B cell (primary cell): Measurements from ENCODE around the gene SLC23A2. TPM values are rescaled to one million over a fixed set of nuclear protein-coding genes. Genes with fewer than 3 reads are reported as not detected.

Experiments used
- ATAC-seq: fragments of 200-7000 bp; cut with Tn5 transposase; one replicate; pipeline ENCODE4 v1.10.0; 2021; ENCODE audit warnings: low read depth, mild to moderate bottlenecking, moderate number of reproducible peaks, moderate library complexity
- CTCF ChIA-PET: fragments of 350-600 bp; sonication (Branson Sonifier 250); formaldehyde crosslinking; loops from one replicate; lab custom pipeline; 2021; ENCODE audit warnings: antibody characterized with exemption, inconsistent platforms; lab: Charles Lee
- POLR2A ChIA-PET: fragments of 350-600 bp; sonication (Branson Sonifier 250); formaldehyde crosslinking; loops from one replicate; lab custom pipeline; 2021; ENCODE audit warnings: antibody characterized with exemption; lab: Charles Lee
- DNase-seq: peaks from one replicate; pipeline ENCODE4 v3.0.0; 2013
- H2AFZ ChIP-seq: 2 replicates; pipeline ENCODE4 v1.6.1; 2012; ENCODE audit warnings: mild to moderate bottlenecking, low read depth, low read length; ENCODE audit not compliant: insufficient read depth, poor library complexity, severe bottlenecking
- H3K27ac ChIP-seq, 2 donors: 1 replicate in 1 of 2; 2 replicates in 1 of 2; pipeline ENCODE4 v1.5.1; 2012 to 2013; ENCODE audit warnings: low read length in 2 of 2, mild to moderate bottlenecking in 2 of 2, moderate library complexity in 1 of 2
- H3K27me3 ChIP-seq, 4 experiments: fragments of 200-600 bp in 1 of 4; sonication (generic) in 1 of 4; replicated peaks in 1 of 4; 1 replicate in 2 of 4; 2 replicates in 2 of 4; pipeline versions ENCODE4 v1.6.1 to v1.7.0; 2013 to 2016; ENCODE audit warnings: low read length in 3 of 4, mild to moderate bottlenecking in 2 of 4, mixed read lengths in 1 of 4, moderate library complexity in 1 of 4; ENCODE audit not compliant: insufficient read depth in 4 of 4, control insufficient read depth in 3 of 4; ENCODE audit errors: control extremely low read depth in 1 of 4
- H3K36me3 ChIP-seq, 2 experiments: replicated peaks in 1 of 2; 1 replicate in 1 of 2; 2 replicates in 1 of 2; pipeline versions ENCODE4 v1.6.1 to v1.7.1; 2013; ENCODE audit warnings: low read length in 1 of 2; ENCODE audit not compliant: insufficient read depth in 2 of 2, control insufficient read depth in 1 of 2; ENCODE audit errors: control extremely low read depth in 1 of 2, extremely low read depth in 1 of 2
- H3K4me1 ChIP-seq, 2 donors: fragments of 200-600 bp in 1 of 2; sonication (generic) in 1 of 2; 1 replicate in 1 of 2; 2 replicates in 1 of 2; pipeline versions ENCODE4 v1.5.1 to v1.6.1; 2013 to 2017; ENCODE audit warnings: low read length in 2 of 2; ENCODE audit not compliant: control insufficient read depth in 2 of 2, insufficient read depth in 2 of 2
- H3K4me2 ChIP-seq: replicated peaks from 2 replicates; pipeline ENCODE3; 2012; ENCODE audit warnings: mild to moderate bottlenecking, low read depth, low read length; ENCODE audit not compliant: poor library complexity, severe bottlenecking
- H3K4me3 ChIP-seq, 5 experiments: fragments of 200-600 bp in 1 of 5; sonication (generic) in 1 of 5; 1 replicate in 3 of 5; 2 replicates in 2 of 5; pipeline versions ENCODE4 v1.5.1 to v1.7.0; 2011 to 2016; ENCODE audit warnings: low read length in 4 of 5, mild to moderate bottlenecking in 4 of 5, low read depth in 2 of 5, control low read depth in 1 of 5, moderate library complexity in 1 of 5; ENCODE audit not compliant: insufficient read depth in 1 of 5; ENCODE audit errors: control extremely low read depth in 1 of 5, extremely low read depth in 1 of 5
- H3K79me2 ChIP-seq: fragments of 200-600 bp; sonication (generic); one replicate; pipeline ENCODE4 v1.6.0; 2016; ENCODE audit warnings: low read length; ENCODE audit not compliant: control insufficient read depth, insufficient read depth
- H3K9ac ChIP-seq: fragments of 200-600 bp; sonication (generic); 2 replicates; pipeline ENCODE4 v1.6.1; 2017; ENCODE audit warnings: mild to moderate bottlenecking, low read length, moderate library complexity
- H3K9me3 ChIP-seq, 3 donors: one replicate each; pipeline versions ENCODE4 v1.6.1 to v1.7.1; 2013; ENCODE audit warnings: low read length in 2 of 3; ENCODE audit not compliant: control insufficient read depth in 2 of 3, insufficient read depth in 1 of 3; ENCODE audit errors: control extremely low read depth in 1 of 3
- H4K20me1 ChIP-seq: 2 replicates; pipeline ENCODE4 v1.6.0; 2012; ENCODE audit warnings: mild to moderate bottlenecking, low read length; ENCODE audit not compliant: insufficient read depth, control insufficient read depth, poor library complexity, severe bottlenecking
- H3K27ac Mint-ChIP-seq: one replicate; pipeline ENCODE4 v1.8.0; 2021; ENCODE audit warnings: mixed read lengths
- H3K27me3 Mint-ChIP-seq: one replicate; pipeline ENCODE4 v1.8.0; 2021; ENCODE audit warnings: mixed read lengths
- H3K4me1 Mint-ChIP-seq: one replicate; pipeline ENCODE4 v1.8.0; 2021; ENCODE audit warnings: mixed read lengths
- H3K4me3 Mint-ChIP-seq: one replicate; pipeline ENCODE4 v1.8.0; 2021; ENCODE audit warnings: mixed read lengths
- H3K9me3 Mint-ChIP-seq: one replicate; pipeline ENCODE4 v1.8.0; 2022; ENCODE audit warnings: mixed read lengths; ENCODE audit not compliant: insufficient read depth
- CTCF ChIP-seq: fragments of 200-600 bp; IDR thresholded peaks from one replicate; pipeline ENCODE4 v1.8.0; 2022; ENCODE audit warnings: antibody characterized with exemption, mild to moderate bottlenecking
- EZH2 ChIP-seq: IDR thresholded peaks from 2 replicates; pipeline ENCODE4 v1.6.1; 2012; ENCODE audit warnings: borderline replicate concordance, low read depth, mild to moderate bottlenecking, moderate library complexity, low read length; ENCODE audit not compliant: insufficient read depth, poor library complexity, severe bottlenecking
- WGBS: methylation state at CpG from one replicate; pipeline ENCODE4 v1.1.5; 2013; ENCODE audit warnings: missing lambda C conversion rate; ENCODE audit not compliant: insufficient coverage; 5-methylcytosine and 5-hydroxymethylcytosine counted together
- intact Hi-C: fragments of 100-400 bp; cut with micrococcal nuclease; formaldehyde crosslinking; loops from one replicate; pipeline ENCODE4 v1.10.0; 2022
- polyA plus RNA-seq: library from polyadenylated mRNA; depleted of rRNA; stranded (reverse); fragments of >200 nt; gene quantifications from 2 replicates; pipeline ENCODE4 v1.2.3, GENCODE V29; 2012
- total RNA-seq, 2 donors: library from RNA; stranded (reverse); fragments of 120-200 nt in 1 of 2; gene quantifications; 1 replicate in 1 of 2; 2 replicates in 1 of 2; pipeline versions ENCODE4 v1.2.3 to v1.2.4, GENCODE V29; 2013 to 2022

SLC23A2 gene
- total and polyA plus RNA-seq, 2 donors (not counting 1 experiment from before 2014, with no cell fraction given): 23.6 to 70.7 TPM

- no peak overlapping the region for H3K27ac ChIP-seq
- DNase-seq: no peak
- POLR2A ChIA-PET: interaction anchor here (0.7 kb wide), 1 partner anchor 34 kb away, joined by 5 read pairs; no protein-coding TSS in a partner anchor
- TF ChIP-seq EZH2: no peak
- TF ChIP-seq CTCF: no peak
- H3K27me3 ChIP-seq: no peaks in the 10 kb centered on the region
- H3K4me1 ChIP-seq: peaks cover 0 to 4% of the 10 kb centered on the region in 2 donors
- Mint-ChIP-seq H3K4me1 (peaks cover 5% of the 10 kb centered on the region), H3K27ac (no peak overlapping the region), H3K9me3 (no peaks in the 10 kb centered on the region), H3K4me3 (no peak overlapping the region), H3K27me3 (peaks cover 4% of the 10 kb centered on the region)
- WGBS: 98% methylated on average over 9 of the region's 10 CpGs
- H3K4me3 ChIP-seq: no peak overlapping the region
- no peak for ATAC-seq
- H3K9me3 ChIP-seq: no peaks in the 10 kb centered on the region
- CTCF ChIA-PET: interaction anchor here (1.2 kb wide), 1 partner anchor 273 kb away, joined by 3 read pairs; no protein-coding TSS in a partner anchor
- intact Hi-C loops: no loop called here
- H2AFZ ChIP-seq: no peak overlapping the region
- H3K36me3 ChIP-seq: no peaks in the 10 kb centered on the region
- no peak overlapping the region for H3K4me2 ChIP-seq
- H3K79me2 ChIP-seq: no peaks in the 10 kb centered on the region
- H4K20me1 ChIP-seq: no peaks in the 10 kb centered on the region
- H3K9ac ChIP-seq: no peak overlapping the region
These were observed 29.9 kb upstream of the SLC23A2 start for GRCh38 chr20:5031206-5031557.

GRCh38 chr20:5030348-5031205, 29.3 kb upstream of the SLC23A2 start:
- Histone ChIP-seq H4K20me1 (no peaks in the 10 kb centered on the region), H3K79me2 (no peaks in the 10 kb centered on the region), H3K4me2 (no peak overlapping the region), H3K9ac (no peak overlapping the region), H2AFZ (no peak overlapping the region), H3K9me3 (no peaks in the 10 kb centered on the region), H3K27ac (no peak overlapping the region), H3K27me3 (no peaks in the 10 kb centered on the region), H3K4me1 (peaks cover 0 to 4% of the 10 kb centered on the region in 2 donors), H3K36me3 (no peaks in the 10 kb centered on the region), H3K4me3 (no peak overlapping the region)
- H3K27me3 Mint-ChIP-seq: peaks cover 4% of the 10 kb centered on the region
- TF ChIP-seq CTCF: no peak
- TF ChIP-seq EZH2: no peak
- intact Hi-C loops: no loop called here
- peaks cover 5% of the 10 kb centered on the region for H3K4me1 Mint-ChIP-seq
- no peak for DNase-seq
- CTCF ChIA-PET: no interaction called here
- no peak overlapping the region for H3K4me3 Mint-ChIP-seq
- no peak for ATAC-seq
- H3K27ac Mint-ChIP-seq: no peak overlapping the region
- H3K9me3 Mint-ChIP-seq: no peaks in the 10 kb centered on the region
- WGBS: 71% methylated on average over 8 of the region's 10 CpGs
- POLR2A ChIA-PET: interaction anchor here (0.7 kb wide), 2 partner anchors 12 to 35 kb away, joined by 4 to 5 read pairs; no protein-coding TSS in a partner anchor
